K562 (cell line): ENCODE measurements around the gene ABCB4.

Experiments used
- JUN ChIP-seq, 2 experiments: sonication (generic) in 1 of 2; formaldehyde crosslinking in 1 of 2; IDR thresholded peaks; 2 replicates each; pipeline versions ENCODE4 v1.6.1 to v1.8.0; 2012 to 2022; ENCODE audit warnings: borderline replicate concordance in 2 of 2, mild to moderate bottlenecking in 2 of 2, improper control_type of control experiment in 1 of 2, low read depth in 1 of 2, low read length in 1 of 2, missing genetic modification reagents in 1 of 2
- TF ChIP-seq, protein P1 (sequence below), 2 experiments: fragments of 450-650 bp in 1 of 2; sonication (generic) in 1 of 2; formaldehyde crosslinking in 1 of 2; IDR thresholded peaks in 1 of 2; conservative IDR thresholded peaks in 1 of 2; 2 replicates each; pipeline versions ENCODE4 v1.6.1 to v1.8.1; 2016 to 2023; ENCODE audit warnings: mild to moderate bottlenecking in 2 of 2, moderate library complexity in 2 of 2, inconsistent platforms in 1 of 2, missing genetic modification reagents in 1 of 2
- TF ChIP-seq, protein P2 (sequence below), 2 experiments: fragments of 450-650 bp; formaldehyde crosslinking in 1 of 2; IDR thresholded peaks; 2 replicates each; pipeline versions ENCODE4 v1.4.0 to v1.6.1; 2014 to 2020; ENCODE audit warnings: mild to moderate bottlenecking in 2 of 2, borderline replicate concordance in 1 of 2, low read depth in 1 of 2

GRCh38 chr7:87427288-87427687, 48.2 kb downstream of the ABCB4 start:
- TF ChIP-seq JUN (IDR thresholded peaks at IDR 0.05; ENCODE audit: borderline replicate concordance, low read depth, low read length) (no peak), JUN (CRISPR knock-in tag; IDR thresholded peaks at IDR 0.05; ENCODE audit: borderline replicate concordance) (no peak)
- TF ChIP-seq, protein P1, sequence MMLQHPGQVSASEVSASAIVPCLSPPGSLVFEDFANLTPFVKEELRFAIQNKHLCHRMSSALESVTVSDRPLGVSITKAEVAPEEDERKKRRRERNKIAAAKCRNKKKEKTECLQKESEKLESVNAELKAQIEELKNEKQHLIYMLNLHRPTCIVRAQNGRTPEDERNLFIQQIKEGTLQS (IDR thresholded peaks at IDR 0.05), result no peak
- TF ChIP-seq, protein P1 (CRISPR knock-in tag; conservative IDR thresholded peaks at IDR 0.05), result no peak
- TF ChIP-seq, protein P2, sequence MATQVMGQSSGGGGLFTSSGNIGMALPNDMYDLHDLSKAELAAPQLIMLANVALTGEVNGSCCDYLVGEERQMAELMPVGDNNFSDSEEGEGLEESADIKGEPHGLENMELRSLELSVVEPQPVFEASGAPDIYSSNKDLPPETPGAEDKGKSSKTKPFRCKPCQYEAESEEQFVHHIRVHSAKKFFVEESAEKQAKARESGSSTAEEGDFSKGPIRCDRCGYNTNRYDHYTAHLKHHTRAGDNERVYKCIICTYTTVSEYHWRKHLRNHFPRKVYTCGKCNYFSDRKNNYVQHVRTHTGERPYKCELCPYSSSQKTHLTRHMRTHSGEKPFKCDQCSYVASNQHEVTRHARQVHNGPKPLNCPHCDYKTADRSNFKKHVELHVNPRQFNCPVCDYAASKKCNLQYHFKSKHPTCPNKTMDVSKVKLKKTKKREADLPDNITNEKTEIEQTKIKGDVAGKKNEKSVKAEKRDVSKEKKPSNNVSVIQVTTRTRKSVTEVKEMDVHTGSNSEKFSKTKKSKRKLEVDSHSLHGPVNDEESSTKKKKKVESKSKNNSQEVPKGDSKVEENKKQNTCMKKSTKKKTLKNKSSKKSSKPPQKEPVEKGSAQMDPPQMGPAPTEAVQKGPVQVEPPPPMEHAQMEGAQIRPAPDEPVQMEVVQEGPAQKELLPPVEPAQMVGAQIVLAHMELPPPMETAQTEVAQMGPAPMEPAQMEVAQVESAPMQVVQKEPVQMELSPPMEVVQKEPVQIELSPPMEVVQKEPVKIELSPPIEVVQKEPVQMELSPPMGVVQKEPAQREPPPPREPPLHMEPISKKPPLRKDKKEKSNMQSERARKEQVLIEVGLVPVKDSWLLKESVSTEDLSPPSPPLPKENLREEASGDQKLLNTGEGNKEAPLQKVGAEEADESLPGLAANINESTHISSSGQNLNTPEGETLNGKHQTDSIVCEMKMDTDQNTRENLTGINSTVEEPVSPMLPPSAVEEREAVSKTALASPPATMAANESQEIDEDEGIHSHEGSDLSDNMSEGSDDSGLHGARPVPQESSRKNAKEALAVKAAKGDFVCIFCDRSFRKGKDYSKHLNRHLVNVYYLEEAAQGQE (IDR thresholded peaks at IDR 0.05; ENCODE audit: borderline replicate concordance), result no peak
- TF ChIP-seq, protein P2 (CRISPR knock-in tag; IDR thresholded peaks at IDR 0.05; ENCODE audit: low read depth), result no peak
